Suppressor macrophage (primary cell): Measurements from ENCODE around the gene FAM107B.
A peak's percentile ranks its signal among the peaks of the same experiment; 100 is the strongest.
"Not testable (repeated sequence)": the region's sequence is repeated elsewhere in the genome, so short reads cannot be mapped to it uniquely, and the experiment has no call there.

Source experiments
- DNase-seq, 4 experiments: peaks; one replicate each; pipeline ENCODE4 v3.0.0-alpha.2; 2020 to 2022
- total RNA-seq, 17 experiments: gene quantifications; one replicate each; lab custom pipeline; 2026; ENCODE audit warnings: mixed read lengths in 6 of 17, inconsistent platforms in 3 of 17; lab: John Stamatoyannopoulos, UW

The FAM107B gene
- total RNA-seq, result 62.2 to 251 (median 91.4) reads per million in 17 experiments

GRCh38 chr10:14774797-14775196, at the start of gene FAM107B:
FAM107B (minus strand) TSS chr10:14774897; CDS start chr10:14774663, 234 bp downstream.
- no peak for DNase-seq

- DNase-seq, result no peak
Measured at GRCh38 chr10:14823966-14824365, 49.3 kb upstream of the FAM107B start.

GRCh38 chr10:14822879-14823755, 48.4 kb upstream of the FAM107B start:
- peak; percentile 65 to 74 (median 70) for DNase-seq

- no peak for DNase-seq
Measured at GRCh38 chr10:14821635-14822375, 47.1 kb upstream of the FAM107B start.

GRCh38 chr10:14820775-14821154, 46.1 kb upstream of the FAM107B start:
- peak in 3 of 4 experiments; percentile 45 to 57 (median 46) for DNase-seq

- no peak for DNase-seq
Measured at GRCh38 chr10:14820010-14820774, 45.5 kb upstream of the FAM107B start.

GRCh38 chr10:14816717-14817116, 42.0 kb upstream of the FAM107B start:
- DNase-seq, result not testable (repeated sequence)

- no peak for DNase-seq
Measured at GRCh38 chr10:14815681-14816080, 41.0 kb upstream of the FAM107B start.

- no peak for DNase-seq
Measured at GRCh38 chr10:14812271-14812670, 37.6 kb upstream of the FAM107B start.

- DNase-seq, result no peak
Measured at GRCh38 chr10:14810969-14811953, 36.6 kb upstream of the FAM107B start.

GRCh38 chr10:14806318-14806717, 31.6 kb upstream of the FAM107B start:
- no peak for DNase-seq

GRCh38 chr10:14803827-14804226, 29.1 kb upstream of the FAM107B start:
- no peak for DNase-seq

- no peak for DNase-seq
Measured at GRCh38 chr10:14801723-14802122, 27.0 kb upstream of the FAM107B start.

GRCh38 chr10:14800397-14800796, 25.7 kb upstream of the FAM107B start:
- no peak for DNase-seq

GRCh38 chr10:14798636-14799035, 23.9 kb upstream of the FAM107B start:
- DNase-seq, result peak in 3 of 4 experiments; percentile 10 to 42 (median 20)

GRCh38 chr10:14787938-14788337, 13.2 kb upstream of the FAM107B start:
- DNase-seq, result no peak

GRCh38 chr10:14784459-14785055, 9.9 kb upstream of the FAM107B start:
- DNase-seq, result no peak

- DNase-seq, result no peak
Measured at GRCh38 chr10:14782691-14783363, 8.1 kb upstream of the FAM107B start.

GRCh38 chr10:14781763-14782162, 7.1 kb upstream of the FAM107B start:
- no peak for DNase-seq

GRCh38 chr10:14779001-14779651, 4.4 kb upstream of the FAM107B start:
- no peak for DNase-seq
